ENCODE data around the gene INS.

Gene INS

GRCh38 chr11:2149460-2149859, 11.5 kb downstream of the INS start:
- H3K4me3 ChIP-seq (ENCODE audit: low read depth, low read length) = no peak overlapping the region
- no peak for TF ChIP-seq CTCF (conservative IDR thresholded peaks at IDR 0.05; ENCODE audit: low read depth, low read length)

GRCh38 chr11:2148595-2148994, 12.4 kb downstream of the INS start:
- no peak overlapping the region for H3K4me3 ChIP-seq (ENCODE audit: low read depth, low read length)
- no peak for DNase-seq (ENCODE audit: low read depth)
- no peak for TF ChIP-seq CTCF (conservative IDR thresholded peaks at IDR 0.05; ENCODE audit: low read depth, low read length)

More at GRCh38 chr11:2149460-2149859, 11.5 kb downstream of the INS start:
- DNase-seq (ENCODE audit: low read depth) = no peak

- DNase-seq (ENCODE audit: low read depth) = no peak
- no peak for TF ChIP-seq CTCF (conservative IDR thresholded peaks at IDR 0.05; ENCODE audit: low read depth, low read length)
- H3K4me3 ChIP-seq (ENCODE audit: low read depth, low read length) = no peak overlapping the region
Measured at GRCh38 chr11:2147391-2147790, 13.6 kb downstream of the INS start.

- no peak for DNase-seq (ENCODE audit: low read depth)
- TF ChIP-seq CTCF (conservative IDR thresholded peaks at IDR 0.05; ENCODE audit: low read depth, low read length) = no peak
Measured at GRCh38 chr11:2146051-2146450, 15.0 kb downstream of the INS start.

GRCh38 chr11:2144544-2145248, 16.3 kb downstream of the INS start:
- no peak overlapping the region for H3K4me3 ChIP-seq (ENCODE audit: low read depth, low read length)
- no peak for TF ChIP-seq CTCF (conservative IDR thresholded peaks at IDR 0.05; ENCODE audit: low read depth, low read length)
- no peak for DNase-seq (ENCODE audit: low read depth)

More at GRCh38 chr11:2146051-2146450, 15.0 kb downstream of the INS start:
- H3K4me3 ChIP-seq (ENCODE audit: low read depth, low read length) = no peak overlapping the region

- no peak overlapping the region for H3K4me3 ChIP-seq (ENCODE audit: low read depth, low read length)
- no peak for DNase-seq (ENCODE audit: low read depth)
- no peak for TF ChIP-seq CTCF (conservative IDR thresholded peaks at IDR 0.05; ENCODE audit: low read depth, low read length)
Measured at GRCh38 chr11:2143799-2144543, 17.0 kb downstream of the INS start.

GRCh38 chr11:2143477-2143798, 17.6 kb downstream of the INS start:
- TF ChIP-seq CTCF (conservative IDR thresholded peaks at IDR 0.05; ENCODE audit: low read depth, low read length) = no peak
- no peak for DNase-seq (ENCODE audit: low read depth)
- H3K4me3 ChIP-seq (ENCODE audit: low read depth, low read length) = no peak overlapping the region

Data from choroid plexus epithelial cell (primary cell).